ENCODE results near the gene DNAJC6. TPM values are rescaled to one million over a fixed set of nuclear protein-coding genes. Genes with fewer than 3 reads are reported as not detected.
A peak's percentile ranks its signal among the peaks of the same experiment; 100 is the strongest.
"Not testable (repeated sequence)": the region's sequence is repeated elsewhere in the genome, so short reads cannot be mapped to it uniquely, and the experiment has no call there.

The DNAJC6 gene
- total RNA-seq, 2 experiments from 2014 or later: 1.4 TPM

DNA sequence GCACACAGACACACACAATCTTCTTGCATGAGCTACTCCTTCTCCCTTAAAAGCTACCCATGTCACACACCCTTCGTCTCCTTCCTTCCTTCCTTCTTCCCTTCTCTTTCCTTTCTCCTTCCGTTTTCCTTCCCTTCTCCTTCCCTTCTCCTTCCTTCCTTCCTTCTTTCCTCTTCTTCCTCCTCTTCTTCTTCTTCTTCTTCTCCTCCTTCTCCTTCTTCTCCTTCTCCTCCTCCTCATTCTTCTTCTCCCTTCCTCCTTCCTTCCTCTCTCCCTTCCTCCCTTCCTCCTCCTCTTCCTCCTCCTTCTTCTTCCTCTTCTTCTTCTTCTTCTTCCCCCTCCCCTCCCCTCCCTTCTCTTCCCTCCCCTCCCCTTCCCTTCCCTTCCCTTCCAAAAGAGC is 59.1 kb downstream of the DNAJC6 start:
- CTCF ChIA-PET: no interaction called here
- Mint-ChIP-seq H3K27me3 (ENCODE audit: low read depth) (no peaks in the 10 kb centered on the region), H3K27ac (no peak overlapping the region), H3K36me3 (ENCODE audit: low read depth) (no peaks in the 10 kb centered on the region), H3K4me3 (no peak overlapping the region), H3K9me3 (ENCODE audit: insufficient read depth) (no peaks in the 10 kb centered on the region), H3K4me1 (ENCODE audit: low read depth) (no peaks in the 10 kb centered on the region)
- ATAC-seq: no peak
- DNase-seq: no peak
- POLR2A ChIA-PET: no interaction called here

DNA sequence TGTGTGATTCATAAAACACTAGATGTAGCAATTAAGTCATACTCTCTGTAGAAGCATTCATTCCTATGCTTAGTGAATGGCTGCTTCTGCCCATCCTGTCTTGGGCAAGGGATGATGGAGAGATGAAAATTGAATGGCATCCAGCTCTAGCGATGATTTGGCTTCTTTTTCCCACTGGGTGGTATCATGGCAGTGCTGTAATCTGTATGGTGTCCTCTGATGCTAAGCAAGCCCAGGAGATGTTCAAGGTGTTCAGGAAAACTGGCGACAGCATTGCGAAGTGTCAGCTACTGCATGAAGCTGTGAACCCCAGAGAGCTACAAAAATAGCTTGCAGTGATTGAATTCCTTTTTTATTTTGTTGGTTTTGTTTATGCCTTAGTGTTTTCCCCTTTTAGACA is 62.2 kb downstream of the DNAJC6 start:
- Mint-ChIP-seq H3K4me3 (no peak overlapping the region), H3K4me1 (ENCODE audit: low read depth) (no peaks in the 10 kb centered on the region), H3K36me3 (ENCODE audit: low read depth) (no peaks in the 10 kb centered on the region), H3K9me3 (ENCODE audit: insufficient read depth) (no peaks in the 10 kb centered on the region), H3K27ac (no peak overlapping the region), H3K27me3 (ENCODE audit: low read depth) (peaks cover 2% of the 10 kb centered on the region)
- DNase-seq (no peak), ATAC-seq (no peak)
- POLR2A ChIA-PET: no interaction called here
- CTCF ChIA-PET: no interaction called here

DNA sequence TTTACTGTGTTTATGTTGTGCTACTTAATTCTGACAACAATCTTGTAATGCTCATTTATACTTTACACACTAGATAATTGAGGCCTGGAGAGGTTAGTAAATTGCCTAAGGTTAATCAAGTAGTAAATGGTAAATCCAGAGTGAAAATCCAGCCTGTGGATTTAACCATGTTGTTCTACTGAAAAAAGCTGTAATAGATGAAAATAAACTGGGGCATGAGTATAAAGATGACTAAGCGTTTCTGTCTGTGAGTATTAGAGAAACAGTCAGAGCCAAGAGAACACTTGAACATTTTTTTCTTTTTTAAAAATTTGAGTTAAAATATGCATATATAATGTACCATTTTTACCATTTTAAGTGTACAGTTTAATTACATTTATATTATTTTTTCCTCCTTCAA is 63.2 kb downstream of the DNAJC6 start:
- DNase-seq (no peak), ATAC-seq (no peak)
- Mint-ChIP-seq H3K4me1 (ENCODE audit: low read depth) (no peaks in the 10 kb centered on the region), H3K27me3 (ENCODE audit: low read depth) (peaks cover 2% of the 10 kb centered on the region), H3K9me3 (ENCODE audit: insufficient read depth) (no peaks in the 10 kb centered on the region), H3K4me3 (no peak overlapping the region), H3K36me3 (ENCODE audit: low read depth) (no peaks in the 10 kb centered on the region), H3K27ac (no peak overlapping the region)
- ChIA-PET CTCF (no interaction called here), POLR2A (interaction anchor here (0.6 kb wide), 1 partner anchor 292 kb away, joined by 3 read pairs; no protein-coding TSS in a partner anchor)

DNA sequence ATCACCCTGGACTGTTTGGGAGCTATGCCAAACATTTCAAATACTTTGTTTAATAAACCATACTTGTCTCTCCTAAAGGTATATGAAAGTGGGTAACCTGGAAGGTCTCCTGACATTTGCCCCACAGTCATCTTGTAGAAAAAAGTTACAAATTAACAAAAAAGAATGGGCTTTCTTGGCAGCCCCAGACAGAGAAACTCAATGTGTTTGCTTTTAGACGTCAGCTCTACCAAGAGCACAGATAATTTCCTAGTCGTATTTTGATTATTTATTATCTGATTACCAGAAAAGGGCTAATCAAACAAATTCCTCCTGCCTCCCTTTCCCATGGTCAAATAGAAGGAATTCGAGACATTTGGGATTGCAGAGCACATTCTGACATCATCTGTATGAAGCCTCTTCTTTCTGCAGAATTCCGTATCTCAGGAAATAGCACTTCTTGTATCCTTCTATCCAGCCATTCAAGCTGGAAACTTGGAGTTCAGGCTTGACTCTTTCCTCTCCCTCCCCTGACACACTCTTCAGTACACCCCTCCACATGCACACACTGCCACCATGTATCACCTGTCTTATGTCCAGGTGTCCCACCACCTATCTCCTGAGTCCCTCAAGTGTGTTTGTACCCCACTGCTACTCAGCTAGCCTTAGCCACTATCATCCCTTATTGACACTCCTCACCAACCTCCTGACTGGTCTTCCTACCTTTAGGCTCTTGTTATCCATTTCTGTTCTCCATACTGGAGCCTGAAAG is 68.3 kb downstream of the DNAJC6 start:
- no peaks in the 10 kb centered on the region for H3K36me3 Mint-ChIP-seq (ENCODE audit: low read depth)
- DNase-seq: no peak
- H3K9me3 Mint-ChIP-seq (ENCODE audit: insufficient read depth): no peaks in the 10 kb centered on the region
- no peak for ATAC-seq
- peaks cover 2% of the 10 kb centered on the region for H3K4me1 Mint-ChIP-seq (ENCODE audit: low read depth)
- H3K27me3 Mint-ChIP-seq (ENCODE audit: low read depth): peaks cover 9% of the 10 kb centered on the region
- no peak overlapping the region for H3K27ac Mint-ChIP-seq
- H3K4me3 Mint-ChIP-seq: no peak overlapping the region
- CTCF ChIA-PET: no interaction called here
- POLR2A ChIA-PET: no interaction called here

DNA sequence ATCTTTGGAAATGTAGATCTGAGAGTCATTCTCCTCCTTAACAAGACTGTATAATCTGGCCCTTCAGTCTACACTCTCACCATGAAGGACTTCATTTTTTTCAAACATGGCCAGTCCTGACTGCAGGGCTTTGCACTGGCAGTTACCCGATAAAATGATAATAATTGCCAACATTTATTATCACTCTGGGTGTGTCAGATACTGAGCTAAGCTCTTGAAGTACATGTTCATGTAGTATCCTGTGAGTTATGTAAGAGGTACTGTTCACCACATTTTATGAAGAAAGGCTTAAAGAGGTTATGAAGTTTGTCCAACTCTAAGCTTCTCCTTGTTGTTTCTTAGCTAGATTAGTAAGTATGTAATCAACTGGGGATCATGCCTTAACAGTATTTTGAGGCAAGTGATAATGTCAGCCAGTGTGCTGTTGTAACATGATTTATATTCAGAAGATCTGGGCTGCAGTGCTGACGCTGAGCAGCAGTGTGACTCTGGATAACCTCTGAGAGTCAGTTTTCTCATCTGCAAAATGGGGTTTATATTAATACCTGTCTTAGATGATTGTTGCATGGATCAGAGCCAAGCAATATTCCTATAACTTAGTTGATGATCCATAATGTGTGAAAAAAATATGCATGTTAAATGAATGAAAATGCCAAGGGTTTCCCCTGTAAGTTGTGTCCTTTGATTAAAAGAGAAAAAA is 69.1 kb downstream of the DNAJC6 start:
- Mint-ChIP-seq H3K4me1 (ENCODE audit: low read depth) (peaks cover 2% of the 10 kb centered on the region), H3K36me3 (ENCODE audit: low read depth) (no peaks in the 10 kb centered on the region), H3K27me3 (ENCODE audit: low read depth) (peaks cover 11% of the 10 kb centered on the region), H3K4me3 (no peak overlapping the region), H3K27ac (no peak overlapping the region), H3K9me3 (ENCODE audit: insufficient read depth) (no peaks in the 10 kb centered on the region)
- DNase-seq (no peak), ATAC-seq (no peak)
- ChIA-PET CTCF (no interaction called here), POLR2A (no interaction called here)

DNA sequence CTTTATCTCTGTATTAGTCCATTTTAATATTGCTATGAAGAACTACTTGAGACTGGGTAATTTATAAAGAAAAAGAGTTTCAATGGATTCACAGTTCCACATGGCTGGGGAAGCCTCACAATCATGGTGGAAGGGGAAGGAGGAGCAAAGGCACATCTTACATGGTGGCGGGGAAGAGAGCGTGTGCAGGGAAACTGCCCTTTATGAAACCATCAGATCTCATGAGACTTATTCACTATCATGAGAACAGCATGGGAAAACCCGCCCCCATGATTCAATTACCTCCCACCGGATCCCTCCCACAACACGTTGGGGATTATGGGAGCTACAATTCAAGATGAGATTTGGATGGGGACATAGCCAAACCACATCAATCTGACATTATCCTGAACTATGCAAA is 75.1 kb downstream of the DNAJC6 start:
- CTCF ChIA-PET, ATAC-seq, POLR2A ChIA-PET: not testable (repeated sequence)

DNA sequence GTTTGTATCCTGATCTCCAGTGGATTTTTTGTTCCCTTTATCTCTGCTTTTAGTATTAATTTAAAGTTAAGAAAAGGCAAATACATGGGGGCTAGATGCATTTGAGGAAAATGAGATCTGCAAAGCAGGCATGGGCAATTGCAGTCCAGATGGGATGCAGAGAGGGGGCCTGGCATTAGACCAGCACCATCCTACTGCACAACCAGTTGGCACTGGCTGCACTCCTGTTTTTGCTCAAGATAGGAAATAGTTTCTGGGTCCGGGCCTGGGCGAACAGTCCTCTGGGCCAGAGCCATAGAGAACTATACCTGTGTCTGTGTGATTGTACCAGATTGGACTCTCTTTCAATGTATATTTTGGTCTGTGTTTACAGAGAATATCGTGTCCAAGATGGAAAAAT is 77.1 kb downstream of the DNAJC6 start:
- peaks cover 9% of the 10 kb centered on the region for H3K4me1 Mint-ChIP-seq (ENCODE audit: low read depth)
- no peak for ATAC-seq
- ChIA-PET POLR2A (no interaction called here), CTCF (no interaction called here)
- H3K9me3 Mint-ChIP-seq (ENCODE audit: insufficient read depth): no peaks in the 10 kb centered on the region
- DNase-seq: no peak
- H3K36me3 Mint-ChIP-seq (ENCODE audit: low read depth): peaks cover 2% of the 10 kb centered on the region
- peaks cover 6% of the 10 kb centered on the region for H3K27me3 Mint-ChIP-seq (ENCODE audit: low read depth)
- H3K27ac Mint-ChIP-seq: no peak overlapping the region
- H3K4me3 Mint-ChIP-seq: no peak overlapping the region

More for the DNA sequence above, 75.1 kb downstream of the DNAJC6 start:
- not testable (repeated sequence) for H3K4me1 Mint-ChIP-seq (ENCODE audit: low read depth); H3K4me3 Mint-ChIP-seq; DNase-seq; H3K9me3 Mint-ChIP-seq (ENCODE audit: insufficient read depth); H3K27me3 Mint-ChIP-seq (ENCODE audit: low read depth); H3K36me3 Mint-ChIP-seq (ENCODE audit: low read depth); H3K27ac Mint-ChIP-seq

DNA sequence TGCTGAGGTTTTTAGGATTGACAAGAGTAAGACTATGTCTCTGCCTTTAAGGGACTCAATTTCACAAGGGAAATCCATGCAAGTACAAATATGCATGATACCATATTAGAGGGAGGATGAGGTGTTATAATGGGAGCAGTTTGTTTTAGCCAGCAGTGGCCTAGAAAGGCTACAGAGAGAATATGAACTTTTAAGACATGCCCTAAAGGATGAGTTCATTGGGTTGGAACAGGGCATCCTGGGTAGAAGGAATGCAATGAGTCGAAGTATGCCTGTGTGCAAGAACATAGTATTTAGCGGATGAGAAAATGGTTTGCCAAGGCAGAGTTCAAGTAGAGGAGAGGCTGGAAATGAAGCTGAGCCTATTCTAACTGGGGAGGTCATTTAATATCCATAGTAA is 78.5 kb downstream of the DNAJC6 start:
- Mint-ChIP-seq H3K9me3 (ENCODE audit: insufficient read depth) (no peaks in the 10 kb centered on the region), H3K4me1 (ENCODE audit: low read depth) (peaks cover 14% of the 10 kb centered on the region), H3K4me3 (no peak overlapping the region), H3K27ac (no peak overlapping the region), H3K36me3 (ENCODE audit: low read depth) (peaks cover 2% of the 10 kb centered on the region), H3K27me3 (ENCODE audit: low read depth) (peaks cover under 1% of the 10 kb centered on the region)
- ATAC-seq (no peak), DNase-seq (no peak)
- ChIA-PET POLR2A (no interaction called here), CTCF (no interaction called here)

DNA sequence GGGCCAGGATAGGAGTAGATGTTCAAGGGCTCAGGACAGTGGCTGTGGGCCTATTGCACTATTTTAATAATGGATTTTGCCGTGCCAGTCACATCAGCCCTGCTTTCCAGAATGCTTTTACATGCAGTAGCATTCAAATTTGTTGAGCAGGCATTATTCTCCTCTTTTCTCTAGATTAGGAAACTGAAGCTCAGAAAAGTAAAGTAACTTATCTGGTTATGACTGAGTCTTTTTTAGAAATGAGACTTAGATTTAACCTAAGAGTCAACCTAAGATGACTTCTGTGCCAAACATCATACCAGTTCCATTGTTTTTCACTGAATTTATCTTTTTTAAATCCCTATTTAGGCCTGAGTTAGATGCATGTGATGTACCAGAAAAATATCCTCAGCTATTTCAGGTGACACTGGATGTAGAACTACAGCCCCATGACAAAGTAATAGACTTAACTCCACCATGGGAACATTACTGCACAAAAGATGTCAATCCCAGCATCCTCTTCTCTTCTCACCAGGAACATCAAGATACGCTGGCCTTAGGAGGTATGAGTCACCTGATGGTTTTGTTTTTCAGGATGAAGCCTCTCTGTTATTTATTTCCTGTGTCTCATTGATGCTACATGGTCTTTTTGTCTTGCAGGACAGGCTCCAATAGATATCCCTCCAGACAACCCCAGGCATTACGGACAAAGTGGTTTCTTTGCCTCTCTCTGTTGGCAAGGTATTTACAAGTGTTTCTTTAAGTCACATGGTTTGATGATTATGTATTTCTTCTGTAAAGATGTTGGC is 79.8 kb downstream of the DNAJC6 start:
- Mint-ChIP-seq H3K4me1 (ENCODE audit: low read depth) (peaks cover 25% of the 10 kb centered on the region), H3K36me3 (ENCODE audit: low read depth) (peaks cover 2% of the 10 kb centered on the region), H3K4me3 (no peak overlapping the region), H3K27me3 (ENCODE audit: low read depth) (no peaks in the 10 kb centered on the region), H3K27ac (no peak overlapping the region), H3K9me3 (ENCODE audit: insufficient read depth) (no peaks in the 10 kb centered on the region)
- CTCF ChIA-PET: no interaction called here
- no peak for ATAC-seq
- no peak for DNase-seq
- POLR2A ChIA-PET: interaction anchor here (0.9 kb wide), 1 partner anchor 28 kb away, joined by 4 read pairs; no protein-coding TSS in a partner anchor

DNA sequence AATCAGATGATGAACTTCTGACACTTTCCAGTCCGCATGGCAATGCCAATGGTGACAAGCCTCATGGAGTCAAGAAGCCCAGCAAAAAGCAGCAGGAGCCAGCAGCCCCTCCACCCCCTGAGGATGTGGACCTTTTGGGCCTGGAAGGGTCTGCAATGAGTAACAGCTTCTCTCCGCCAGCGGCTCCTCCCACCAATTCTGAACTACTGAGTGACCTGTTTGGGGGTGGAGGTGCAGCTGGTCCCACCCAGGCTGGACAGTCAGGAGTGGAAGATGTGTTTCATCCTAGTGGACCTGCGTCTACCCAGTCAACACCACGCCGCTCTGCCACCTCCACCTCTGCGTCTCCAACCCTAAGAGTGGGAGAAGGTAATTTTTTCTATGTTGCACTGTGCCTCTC is 83.2 kb downstream of the DNAJC6 start:
- ChIA-PET CTCF (interaction anchor here (0.9 to 1.1 kb wide), 2 partner anchors 12 to 128 kb away, joined by 3 read pairs; no protein-coding TSS in a partner anchor), POLR2A (interaction anchor here (1.2 kb wide), 1 partner anchor 27 kb away, joined by 5 read pairs; no protein-coding TSS in a partner anchor)
- DNase-seq: no peak
- H3K27me3 Mint-ChIP-seq (ENCODE audit: low read depth): no peaks in the 10 kb centered on the region
- H3K36me3 Mint-ChIP-seq (ENCODE audit: low read depth): peaks cover 5% of the 10 kb centered on the region
- peaks cover 54% of the 10 kb centered on the region for H3K4me1 Mint-ChIP-seq (ENCODE audit: low read depth)
- H3K27ac Mint-ChIP-seq: peak overlapping the region; percentile 26
- no peak overlapping the region for H3K4me3 Mint-ChIP-seq
- no peaks in the 10 kb centered on the region for H3K9me3 Mint-ChIP-seq (ENCODE audit: insufficient read depth)
- no peak for ATAC-seq

DNA sequence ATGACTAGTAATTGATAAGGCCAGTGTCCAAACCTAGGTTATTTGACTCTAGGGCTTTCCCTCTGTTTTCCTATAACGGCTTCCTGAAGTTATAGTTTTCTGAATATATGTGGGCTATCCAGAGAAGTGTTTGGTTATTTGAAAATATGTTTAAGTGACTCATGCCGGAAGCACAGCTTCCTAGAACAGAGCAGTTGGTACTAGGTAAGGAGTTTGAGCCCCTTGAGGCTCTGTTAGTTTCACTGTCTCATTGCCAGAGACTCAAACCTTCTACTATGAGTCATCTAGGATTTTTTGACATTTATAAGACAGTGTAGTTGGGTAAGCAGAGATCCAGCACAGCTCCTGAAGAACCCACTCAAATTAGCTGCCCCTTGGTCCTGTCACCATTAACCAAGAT is 84.0 kb downstream of the DNAJC6 start:
- POLR2A ChIA-PET: interaction anchor here (1.2 kb wide), 1 partner anchor 26 kb away, joined by 5 read pairs; no protein-coding TSS in a partner anchor
- Mint-ChIP-seq H3K4me1 (ENCODE audit: low read depth) (peaks cover 56% of the 10 kb centered on the region), H3K27me3 (ENCODE audit: low read depth) (no peaks in the 10 kb centered on the region), H3K36me3 (ENCODE audit: low read depth) (peaks cover 5% of the 10 kb centered on the region), H3K27ac (peak overlapping the region; percentile 73), H3K9me3 (ENCODE audit: insufficient read depth) (no peaks in the 10 kb centered on the region), H3K4me3 (no peak overlapping the region)
- CTCF ChIA-PET: interaction anchor here (0.9 to 1.3 kb wide), 4 partner anchors 11 to 178 kb away, joined by 3 read pairs; no protein-coding TSS in a partner anchor
- peak; percentile 94 for ATAC-seq
- DNase-seq: peak; percentile 53

DNA sequence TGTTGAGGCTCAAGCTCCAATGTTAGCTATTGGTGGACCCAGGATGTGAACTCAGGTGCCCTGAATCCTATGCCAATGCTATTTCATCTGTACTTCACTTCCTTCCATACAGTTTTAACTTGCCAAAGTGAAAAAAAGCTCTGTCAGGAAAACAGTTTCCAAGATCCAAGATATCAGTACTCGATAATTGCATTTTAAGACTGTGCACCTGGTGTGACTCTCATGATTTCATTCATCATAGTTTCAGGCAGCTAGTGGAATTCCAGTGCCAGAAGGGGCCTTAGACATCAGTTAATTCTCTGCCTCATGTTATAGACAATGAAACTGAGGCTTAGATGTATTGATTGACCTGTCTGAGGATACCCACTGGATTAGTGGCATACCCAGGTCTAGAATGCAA is 84.6 kb downstream of the DNAJC6 start:
- Mint-ChIP-seq H3K27ac (peak overlapping the region; percentile 73), H3K36me3 (ENCODE audit: low read depth) (peaks cover 5% of the 10 kb centered on the region), H3K9me3 (ENCODE audit: insufficient read depth) (no peaks in the 10 kb centered on the region), H3K4me3 (no peak overlapping the region), H3K4me1 (ENCODE audit: low read depth) (peaks cover 56% of the 10 kb centered on the region), H3K27me3 (ENCODE audit: low read depth) (no peaks in the 10 kb centered on the region)
- ChIA-PET CTCF (interaction anchor here (1.0 to 1.3 kb wide), 4 partner anchors 15 to 178 kb away, joined by 3 read pairs; no protein-coding TSS in a partner anchor), POLR2A (no interaction called here)
- DNase-seq: no peak
- no peak for ATAC-seq

Data from activated CD8-positive, alpha-beta T cell treated with anti-CD3 and anti-CD28 coated beads, Interleukin-2, amount 10 ng/mL, durations not matched to agents 7 days and 5 days (primary cell).